HEK293T (cell line): ENCODE results near the gene DEFB114.

Experiments
- CTCF ChIA-PET: fragments of 350-600 bp; formaldehyde crosslinking; extraction: SDS; loops from one replicate; lab custom pipeline; 2021; ENCODE audit warnings: antibody characterized with exemption, inconsistent platforms; lab: Yijun Ruan, JAX
- POLR2A ChIA-PET: fragments of 350-600 bp; formaldehyde crosslinking; extraction: SDS; loops from one replicate; lab custom pipeline; 2020; ENCODE audit warnings: antibody characterized with exemption, inconsistent platforms; lab: Yijun Ruan, JAX
- DNase-seq: peaks from one replicate; pipeline ENCODE4 v3.0.0; 2012; ENCODE audit warnings: mixed read lengths; ENCODE audit errors: extremely low spot score
- ARNT ChIP-seq: fragments of 450-650 bp; IDR thresholded peaks from 2 replicates; pipeline ENCODE4 v1.6.1; 2017; ENCODE audit warnings: mild to moderate bottlenecking
- BHLHE40 ChIP-seq: fragments of 450-650 bp; IDR thresholded peaks from 2 replicates; pipeline ENCODE4 v1.6.1; 2016; ENCODE audit warnings: mild to moderate bottlenecking, moderate library complexity, borderline replicate concordance
- CTBP1 ChIP-seq: fragments of 450-650 bp; IDR thresholded peaks from 2 replicates; pipeline ENCODE4 v1.6.1; 2016; ENCODE audit warnings: borderline replicate concordance
- ELF4 ChIP-seq: fragments of 450-650 bp; IDR thresholded peaks from 2 replicates; pipeline ENCODE4 v1.6.1; 2017; ENCODE audit warnings: antibody characterized with exemption
- FOXA1 ChIP-seq: fragments of 450-650 bp; IDR thresholded peaks from 2 replicates; pipeline ENCODE4 v1.6.1; 2016; ENCODE audit warnings: mild to moderate bottlenecking
- FOXK2 ChIP-seq: fragments of 450-650 bp; IDR thresholded peaks from 2 replicates; pipeline ENCODE4 v1.6.1; 2016; ENCODE audit warnings: mild to moderate bottlenecking
- FOXM1 ChIP-seq: fragments of 450-650 bp; IDR thresholded peaks from 2 replicates; pipeline ENCODE4 v1.6.1; 2017; ENCODE audit warnings: mild to moderate bottlenecking, borderline replicate concordance
- HDGF ChIP-seq: fragments of 450-650 bp; IDR thresholded peaks from 2 replicates; pipeline ENCODE4 v1.6.1; 2017; ENCODE audit warnings: antibody characterized with exemption, borderline replicate concordance
- L3MBTL2 ChIP-seq: fragments of 450-650 bp; conservative IDR thresholded peaks from 2 replicates; pipeline ENCODE4 v1.6.1; 2016; ENCODE audit warnings: mild to moderate bottlenecking
- LEF1 ChIP-seq: fragments of 450-650 bp; IDR thresholded peaks from 2 replicates; pipeline ENCODE4 v1.6.1; 2017; ENCODE audit warnings: mild to moderate bottlenecking, borderline replicate concordance
- NFRKB ChIP-seq: fragments of 450-650 bp; IDR thresholded peaks from 2 replicates; pipeline ENCODE4 v1.6.1; 2016; ENCODE audit warnings: mild to moderate bottlenecking, moderate library complexity
- PKNOX1 ChIP-seq: fragments of 450-650 bp; IDR thresholded peaks from 2 replicates; pipeline ENCODE4 v1.6.1; 2016
- SP1 ChIP-seq: fragments of 450-650 bp; IDR thresholded peaks from 2 replicates; pipeline ENCODE4 v1.6.1; 2017
- SUZ12 ChIP-seq: fragments of 450-650 bp; IDR thresholded peaks from 2 replicates; pipeline ENCODE4 v1.6.1; 2016; ENCODE audit warnings: mild to moderate bottlenecking
- TARDBP ChIP-seq: fragments of 450-650 bp; IDR thresholded peaks from 2 replicates; pipeline ENCODE4 v1.6.1; 2016
- ZNF384 ChIP-seq: fragments of 450-650 bp; IDR thresholded peaks from 2 replicates; pipeline ENCODE4 v1.6.1; 2016

DEFB114 gene

GRCh38 chr6:49982046-49982445 lies 18.1 kb upstream of the DEFB114 start:
- no peak for DNase-seq
- CTCF ChIA-PET, result no interaction called here
- POLR2A ChIA-PET, result no interaction called here
- TF ChIP-seq CTBP1, result no peak
- no peak for TF ChIP-seq FOXK2
- TF ChIP-seq L3MBTL2, result no peak
- TF ChIP-seq SP1, result no peak
- TF ChIP-seq BHLHE40, result no peak
- no peak for TF ChIP-seq ZNF384
- no peak for TF ChIP-seq NFRKB
- no peak for TF ChIP-seq FOXM1
- TF ChIP-seq TARDBP, result no peak
- no peak for TF ChIP-seq ELF4

- CTCF ChIA-PET, result no interaction called here
- TF ChIP-seq SUZ12, result no peak
- no peak for TF ChIP-seq SP1
- no peak for TF ChIP-seq ZNF384
- TF ChIP-seq LEF1, result no peak
- TF ChIP-seq L3MBTL2, result no peak
- TF ChIP-seq FOXA1, result no peak
- no peak for TF ChIP-seq ARNT
- TF ChIP-seq FOXK2, result no peak
- TF ChIP-seq FOXM1, result no peak
- TF ChIP-seq NFRKB, result no peak
- TF ChIP-seq TARDBP, result no peak
- no peak for TF ChIP-seq CTBP1
- DNase-seq, result no peak
- POLR2A ChIA-PET, result no interaction called here
Observed at GRCh38 chr6:49980898-49981297, 16.9 kb upstream of the DEFB114 start.

- CTCF ChIA-PET, result no interaction called here
Observed at GRCh38 chr6:49979584-49979983, 15.6 kb upstream of the DEFB114 start.

GRCh38 chr6:49978332-49979226 lies 14.6 kb upstream of the DEFB114 start:
- DNase-seq, result no peak
- TF ChIP-seq FOXK2, result no peak
- TF ChIP-seq ELF4, result no peak
- no peak for TF ChIP-seq CTBP1
- no peak for TF ChIP-seq BHLHE40
- TF ChIP-seq NFRKB, result no peak
- no peak for TF ChIP-seq TARDBP
- no peak for TF ChIP-seq SUZ12
- no peak for TF ChIP-seq SP1
- TF ChIP-seq HDGF, result no peak
- no peak for TF ChIP-seq PKNOX1
- TF ChIP-seq L3MBTL2, result no peak
- TF ChIP-seq LEF1, result no peak
- no peak for TF ChIP-seq FOXA1
- TF ChIP-seq ZNF384, result no peak
- ChIA-PET POLR2A (no interaction called here), CTCF (no interaction called here)

More at GRCh38 chr6:49979584-49979983, 15.6 kb upstream of the DEFB114 start:
- TF ChIP-seq BHLHE40 (no peak), ZNF384 (no peak), FOXM1 (no peak), HDGF (no peak), L3MBTL2 (no peak), ELF4 (no peak), SUZ12 (no peak), SP1 (no peak), ARNT (no peak), FOXA1 (no peak), CTBP1 (no peak), FOXK2 (no peak), LEF1 (no peak), NFRKB (no peak)
- DNase-seq, result no peak
- POLR2A ChIA-PET, result no interaction called here

GRCh38 chr6:49969605-49970004 lies 5.6 kb upstream of the DEFB114 start, which contains the start of gene DEFB113:
TSS of gene DEFB113 (minus strand) at chr6:49969625. CDS start at chr6:49969625, 0 bp downstream.
- no peak for TF ChIP-seq PKNOX1
- TF ChIP-seq BHLHE40, result no peak
- no peak for TF ChIP-seq FOXK2
- TF ChIP-seq NFRKB, result no peak
- no peak for TF ChIP-seq CTBP1
- TF ChIP-seq ZNF384, result no peak
- TF ChIP-seq ELF4, result no peak
- no peak for TF ChIP-seq L3MBTL2
- TF ChIP-seq SP1, result no peak
- no peak for TF ChIP-seq ARNT
- no peak for TF ChIP-seq HDGF
- no peak for TF ChIP-seq SUZ12
- no peak for TF ChIP-seq LEF1
- TF ChIP-seq FOXA1, result no peak
- no peak for TF ChIP-seq TARDBP
- TF ChIP-seq FOXM1, result no peak
- CTCF ChIA-PET, result no interaction called here
- POLR2A ChIA-PET, result no interaction called here
- no peak for DNase-seq

GRCh38 chr6:49966823-49967222 lies 2.9 kb upstream of the DEFB114 start:
- TF ChIP-seq ARNT, result no peak
- TF ChIP-seq HDGF, result no peak
- no peak for TF ChIP-seq LEF1
- no peak for TF ChIP-seq FOXA1
- TF ChIP-seq BHLHE40, result no peak
- TF ChIP-seq CTBP1, result no peak
- no peak for TF ChIP-seq TARDBP
- TF ChIP-seq ZNF384, result no peak
- POLR2A ChIA-PET, result no interaction called here
- no peak for DNase-seq
- CTCF ChIA-PET, result no interaction called here
